ENCODE measurements around the gene TCF12.

Gene TCF12

GRCh38 chr15:57290187-57290586, 371.7 kb downstream of the TCF12 start:
- H3K4me3 ChIP-seq (replicated peaks; ENCODE audit: low read depth, low read length), result no peak overlapping the region
- DNase-seq (ENCODE audit: extremely low read depth, low read depth), result no peak
- TF ChIP-seq, protein P1, sequence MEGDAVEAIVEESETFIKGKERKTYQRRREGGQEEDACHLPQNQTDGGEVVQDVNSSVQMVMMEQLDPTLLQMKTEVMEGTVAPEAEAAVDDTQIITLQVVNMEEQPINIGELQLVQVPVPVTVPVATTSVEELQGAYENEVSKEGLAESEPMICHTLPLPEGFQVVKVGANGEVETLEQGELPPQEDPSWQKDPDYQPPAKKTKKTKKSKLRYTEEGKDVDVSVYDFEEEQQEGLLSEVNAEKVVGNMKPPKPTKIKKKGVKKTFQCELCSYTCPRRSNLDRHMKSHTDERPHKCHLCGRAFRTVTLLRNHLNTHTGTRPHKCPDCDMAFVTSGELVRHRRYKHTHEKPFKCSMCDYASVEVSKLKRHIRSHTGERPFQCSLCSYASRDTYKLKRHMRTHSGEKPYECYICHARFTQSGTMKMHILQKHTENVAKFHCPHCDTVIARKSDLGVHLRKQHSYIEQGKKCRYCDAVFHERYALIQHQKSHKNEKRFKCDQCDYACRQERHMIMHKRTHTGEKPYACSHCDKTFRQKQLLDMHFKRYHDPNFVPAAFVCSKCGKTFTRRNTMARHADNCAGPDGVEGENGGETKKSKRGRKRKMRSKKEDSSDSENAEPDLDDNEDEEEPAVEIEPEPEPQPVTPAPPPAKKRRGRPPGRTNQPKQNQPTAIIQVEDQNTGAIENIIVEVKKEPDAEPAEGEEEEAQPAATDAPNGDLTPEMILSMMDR (IDR thresholded peaks at IDR 0.05; ENCODE audit: low read depth, low read length, missing control alignments), result no peak

- no peak for DNase-seq (ENCODE audit: extremely low read depth, low read depth)
- H3K4me3 ChIP-seq (replicated peaks; ENCODE audit: low read depth, low read length), result no peak overlapping the region
- TF ChIP-seq, protein P1 (IDR thresholded peaks at IDR 0.05; ENCODE audit: low read depth, low read length, missing control alignments), result no peak
Measured at GRCh38 chr15:57290826-57291225, 372.4 kb downstream of the TCF12 start.

DNA sequence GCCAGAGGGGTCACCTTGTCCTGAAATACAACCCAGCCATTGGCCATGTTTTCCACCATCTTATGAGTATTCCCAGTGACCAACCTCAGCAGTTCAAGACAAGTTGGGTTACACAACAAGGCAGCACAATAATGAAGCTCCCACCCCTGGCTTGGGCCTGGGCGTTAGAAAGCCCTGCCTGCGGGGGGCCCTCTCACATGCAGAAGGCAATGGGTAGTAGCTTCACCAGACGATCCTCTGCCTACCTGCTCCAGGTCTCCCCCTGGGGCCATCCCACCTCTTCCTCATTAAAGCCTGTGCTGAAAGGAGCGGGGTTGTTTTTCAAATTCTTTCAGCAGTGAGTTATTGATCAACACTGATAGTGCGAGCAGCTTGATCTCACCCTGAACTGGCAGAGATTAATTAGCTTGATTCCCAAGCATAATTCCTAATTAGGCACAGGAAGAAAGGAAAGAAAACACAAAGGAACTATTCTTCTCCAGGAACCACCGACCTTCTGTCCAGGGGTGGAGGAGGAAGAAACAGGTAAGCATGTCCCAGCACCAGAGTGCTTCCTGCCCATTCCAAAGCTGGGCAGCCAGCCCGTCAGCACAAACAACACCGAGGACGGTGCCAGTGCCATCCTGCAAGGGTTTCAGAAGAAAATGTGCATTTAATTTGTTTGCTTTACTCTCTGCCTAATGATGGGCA, 378.2 kb downstream of the TCF12 start:
- no peak overlapping the region for H3K4me3 ChIP-seq (replicated peaks; ENCODE audit: low read depth, low read length)
- TF ChIP-seq, protein P1 (IDR thresholded peaks at IDR 0.05; ENCODE audit: low read depth, low read length, missing control alignments), result no peak
- no peak for DNase-seq (ENCODE audit: extremely low read depth, low read depth)

DNA sequence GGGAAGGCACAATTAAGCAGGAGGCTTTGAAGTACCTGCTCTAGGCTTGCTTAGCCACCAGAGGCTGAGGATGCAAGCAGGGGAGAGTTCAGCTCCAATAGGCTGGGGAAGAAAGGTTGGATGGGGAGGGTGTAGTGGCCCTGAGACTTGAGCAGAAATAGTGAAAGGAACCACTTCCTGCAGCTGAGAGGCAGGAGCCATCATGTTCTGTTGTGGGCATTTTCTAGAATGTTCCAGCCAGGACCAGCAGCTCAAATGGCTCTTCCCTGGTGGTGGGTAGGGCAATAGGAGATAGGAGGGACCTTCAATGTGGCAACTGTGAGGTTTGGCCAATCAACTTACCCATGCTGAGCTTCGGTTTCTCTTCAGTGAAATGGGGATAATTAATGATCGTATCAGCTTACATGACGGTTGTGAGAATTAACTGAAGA, 378.7 kb downstream of the TCF12 start:
- DNase-seq (ENCODE audit: extremely low read depth, low read depth), result no peak
- H3K4me3 ChIP-seq (replicated peaks; ENCODE audit: low read depth, low read length), result no peak overlapping the region
- TF ChIP-seq, protein P1 (IDR thresholded peaks at IDR 0.05; ENCODE audit: low read depth, low read length, missing control alignments), result no peak

DNA sequence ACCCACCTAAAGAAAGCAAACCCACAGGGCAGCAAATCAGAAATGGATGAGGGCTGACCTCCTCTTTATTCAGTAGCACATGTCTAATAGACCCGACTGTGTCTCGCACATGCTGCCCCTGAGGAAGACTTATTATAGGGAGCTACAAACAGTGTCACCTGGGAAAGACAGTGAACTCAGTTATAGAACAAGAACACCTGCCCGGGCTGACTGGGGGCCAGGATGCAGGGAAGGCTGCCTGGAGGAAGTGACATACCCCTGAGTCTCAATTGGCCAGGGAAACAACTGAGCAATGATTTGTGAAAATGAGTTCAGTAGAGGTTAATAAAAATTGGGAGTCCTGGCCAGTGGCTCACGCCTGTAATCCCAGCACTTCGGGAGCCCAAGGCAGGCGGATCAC, 379.2 kb downstream of the TCF12 start:
- no peak overlapping the region for H3K4me3 ChIP-seq (replicated peaks; ENCODE audit: low read depth, low read length)
- no peak for DNase-seq (ENCODE audit: extremely low read depth, low read depth)
- TF ChIP-seq, protein P1 (IDR thresholded peaks at IDR 0.05; ENCODE audit: low read depth, low read length, missing control alignments), result no peak

- no peak overlapping the region for H3K4me3 ChIP-seq (replicated peaks; ENCODE audit: low read depth, low read length)
- TF ChIP-seq, protein P1 (IDR thresholded peaks at IDR 0.05; ENCODE audit: low read depth, low read length, missing control alignments), result no peak
- no peak for DNase-seq (ENCODE audit: extremely low read depth, low read depth)
Measured at GRCh38 chr15:57298204-57298603, 379.8 kb downstream of the TCF12 start.

Data from HFF-Myc (cell line).